ENCODE results near the gene STIP1. TPM values are rescaled to one million over a fixed set of nuclear protein-coding genes. Genes with fewer than 3 reads are reported as not detected.

Gene STIP1
- total and polyA plus RNA-seq, 2 of the 4 experiments (the other 2 are of a cell fraction), result 201 to 489 TPM

DNA sequence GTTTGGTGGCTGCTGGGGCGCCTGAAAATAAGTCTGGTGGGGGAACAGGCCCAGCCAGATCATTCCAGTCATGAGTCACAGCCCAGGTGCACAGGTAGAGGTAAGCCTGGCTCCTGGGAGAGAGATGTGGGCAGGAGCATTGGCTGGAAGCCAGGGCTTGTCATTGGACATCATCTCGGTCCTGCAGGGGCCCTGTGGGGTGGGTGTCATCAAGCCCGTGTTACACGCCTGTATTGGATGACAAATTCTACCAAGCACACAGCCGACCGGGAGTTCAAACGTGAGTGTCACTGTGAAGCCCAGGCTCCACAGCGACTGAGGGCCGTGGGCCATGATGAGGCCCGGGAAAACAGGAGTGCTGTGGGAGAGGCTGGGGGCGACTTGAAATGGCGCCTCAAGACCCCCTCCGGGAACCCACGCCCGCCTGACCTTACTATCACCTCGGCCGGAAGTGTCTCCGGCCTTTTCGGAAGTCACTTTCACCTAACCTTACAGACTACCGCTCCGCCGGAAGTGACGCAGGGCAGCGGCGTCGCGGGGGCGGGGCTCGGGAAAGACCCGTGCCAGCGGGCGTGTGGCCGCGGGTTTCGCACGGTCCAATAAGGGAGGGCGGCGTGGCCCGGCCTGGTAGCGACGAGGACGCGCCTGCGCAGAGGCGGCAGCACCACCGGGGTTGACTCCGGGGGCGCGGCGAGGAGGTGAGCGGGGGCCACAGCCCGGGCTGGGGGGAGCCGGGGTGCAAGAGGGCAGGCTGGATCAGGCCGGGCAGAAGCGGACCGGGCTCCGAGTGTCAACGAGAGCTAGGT lies 54.7 kb downstream of the STIP1 start, which contains the start of gene FKBP2:
Gene FKBP2 (plus strand): TSS at position 661 of the 806 bp plus-strand sequence. CDS start 1,293 bp downstream, outside the sequence.
- Histone ChIP-seq H3K18ac (ENCODE audit: low read depth, low read length) (peak within 1 kb of the TSS; percentile 47), H4K8ac (ENCODE audit: low read depth in 2 of 2, low read length in 2 of 2) (peak within 1 kb of the TSS; percentile 96 to 99), H2AK9ac (replicated peaks; ENCODE audit: low read depth, low read length, poor library complexity) (peak within 1 kb of the TSS; percentile 98), H3K56ac (ENCODE audit: extremely low read depth, insufficient read depth, low read length) (peak within 1 kb of the TSS; percentile 55; the same call in 1 of the 2 replicates), H3K4me3 (ENCODE audit: insufficient read depth, low read depth, low read length) (peak within 1 kb of the TSS; percentile 85), H2AK5ac (ENCODE audit: low read depth, low read length) (peak within 1 kb of the TSS; percentile 73), H3K79me1 (ENCODE audit: low read depth in 1 of 2, low read length in 2 of 2) (peaks cover 23 to 42% of the 10 kb centered on the region in 2 experiments; a peak in 3 of 4 replicates), H4K5ac (ENCODE audit: low read depth, low read length) (peak within 1 kb of the TSS; percentile 90), H3K9ac (ENCODE audit: low read depth, low read length) (peak within 1 kb of the TSS; percentile 74), H2BK15ac (ENCODE audit: low read depth, low read length) (peak within 1 kb of the TSS; percentile 35; the same call in 2 of the 3 replicates), H4K20me1 (ENCODE audit: insufficient read depth, low read length) (peaks cover 21% of the 10 kb centered on the region), H3K36me3 (ENCODE audit: control insufficient read depth, insufficient read depth, low read length) (peaks cover 31% of the 10 kb centered on the region), H3K27ac (ENCODE audit: insufficient read depth, low read length) (peak within 1 kb of the TSS; percentile 89), H3K27me3 (ENCODE audit: control insufficient read depth, insufficient read depth, low read length) (no peaks in the 10 kb centered on the region), H3K23ac (ENCODE audit: low read depth, low read length) (peak within 1 kb of the TSS; percentile 61; the same call in 1 of the 2 replicates), H2AFZ (replicated peaks; ENCODE audit: low read length, poor library complexity) (peak within 1 kb of the TSS; percentile 99), H2BK120ac (ENCODE audit: low read depth, low read length) (peak within 1 kb of the TSS; percentile 82), H2BK5ac (ENCODE audit: low read depth, low read length, poor library complexity, severe bottlenecking) (peak within 1 kb of the TSS; percentile 92), H3K4me1 (ENCODE audit: control insufficient read depth, insufficient read depth, low read length) (peaks cover 15% of the 10 kb centered on the region), H3K9me1 (ENCODE audit: insufficient read depth, low read length) (peaks cover 14% of the 10 kb centered on the region), H4K91ac (ENCODE audit: insufficient read depth, low read depth, low read length) (peak within 1 kb of the TSS; percentile 83), H3K14ac (replicated peaks; ENCODE audit: low read depth, low read length) (peak within 1 kb of the TSS; percentile 91), H3K4me2 (ENCODE audit: low read depth, low read length) (peak within 1 kb of the TSS; percentile 97), H2BK20ac (ENCODE audit: low read depth, low read length) (no peak within 1 kb of the TSS), H3K9me3 (ENCODE audit: control insufficient read depth, insufficient read depth, low read length) (no peaks in the 10 kb centered on the region), H3K4ac (ENCODE audit: low read depth, low read length) (peak within 1 kb of the TSS; percentile 94)
- ATAC-seq (ENCODE audit: low read depth) (peak; percentile 70), DNase-seq (peak; percentile 95)
- BruUV-seq (replicated peaks), result no TSS peak
- dilution Hi-C loops (cut with HindIII; ENCODE audit: low sequenced_read_pairs, unreplicated experiment) (no loop called here), in situ Hi-C loops (cut with MboI; ENCODE audit: low sequenced_read_pairs) (no loop called here), intact Hi-C loops (cut with micrococcal nuclease) (loop anchor here (2.0 kb wide), 1 partner anchor 54 kb away; the partner anchor contains the start of gene STIP1)
- POLR2A ChIA-PET (ENCODE audit: unreplicated experiment), result interaction anchor here (0.6 to 1.1 kb wide), 2 partner anchors 36 to 55 kb away, joined by 3 to 24 read pairs; no protein-coding TSS in a partner anchor
- WGBS, 2 experiments (ENCODE audit: extremely low coverage in 2 of 2, insufficient read length in 1 of 2), result 0% methylated on average over 21 of the region's 58 CpGs; no CpG with 5 or more reads in 1 of the 2 experiments
- CTCF ChIA-PET, result interaction anchor here (0.6 to 2.5 kb wide), 3 partner anchors 36 to 882 kb away, joined by 3 to 8 read pairs (median 5); no protein-coding TSS in a partner anchor
- no peak for TF ChIP-seq RFX5 (IDR thresholded peaks at IDR 0.05; ENCODE audit: low read depth, low read length)
- no peak for TF ChIP-seq CEBPB (IDR thresholded peaks at IDR 0.05; ENCODE audit: low read depth, low read length)
- TF ChIP-seq MXI1 (IDR thresholded peaks at IDR 0.05; ENCODE audit: borderline replicate concordance, low read depth, low read length), result peak; percentile 27; the same call in 1 of the 2 replicates
- peak; percentile 51 for TF ChIP-seq USF2 (IDR thresholded peaks at IDR 0.05; ENCODE audit: low read depth, low read length)
- TF ChIP-seq BHLHE40 (IDR thresholded peaks at IDR 0.05; ENCODE audit: low read depth, low read length), result peak; percentile 94
- peak; percentile 84 for TF ChIP-seq POLR2A (IDR thresholded peaks at IDR 0.05; ENCODE audit: low read depth, low read length)
